Right renal cortex interstitium (tissue), 3 donors: ENCODE results near the gene GFER. TPM values are rescaled to one million over a fixed set of nuclear protein-coding genes. Genes with fewer than 3 reads are reported as not detected.
A peak's percentile ranks its signal among the peaks of the same experiment; 100 is the strongest.

ENCODE experiments used
- DNase-seq, 3 donors: peaks; one replicate each; pipeline ENCODE4 v3.0.0-alpha.2; 2013; ENCODE audit warnings: low read depth in 3 of 3, low spot score in 2 of 3
- polyA plus RNA-seq, 3 donors: library from polyadenylated mRNA; unstranded; fragments of 120-200 nt; gene quantifications; one replicate each; pipeline ENCODE4 v1.2.1, GENCODE V29; 2013; ENCODE audit not compliant: insufficient read length in 3 of 3

GFER gene
- polyA plus RNA-seq, 3 donors, result 20.5 to 22.0 (median 21.1) TPM

DNA sequence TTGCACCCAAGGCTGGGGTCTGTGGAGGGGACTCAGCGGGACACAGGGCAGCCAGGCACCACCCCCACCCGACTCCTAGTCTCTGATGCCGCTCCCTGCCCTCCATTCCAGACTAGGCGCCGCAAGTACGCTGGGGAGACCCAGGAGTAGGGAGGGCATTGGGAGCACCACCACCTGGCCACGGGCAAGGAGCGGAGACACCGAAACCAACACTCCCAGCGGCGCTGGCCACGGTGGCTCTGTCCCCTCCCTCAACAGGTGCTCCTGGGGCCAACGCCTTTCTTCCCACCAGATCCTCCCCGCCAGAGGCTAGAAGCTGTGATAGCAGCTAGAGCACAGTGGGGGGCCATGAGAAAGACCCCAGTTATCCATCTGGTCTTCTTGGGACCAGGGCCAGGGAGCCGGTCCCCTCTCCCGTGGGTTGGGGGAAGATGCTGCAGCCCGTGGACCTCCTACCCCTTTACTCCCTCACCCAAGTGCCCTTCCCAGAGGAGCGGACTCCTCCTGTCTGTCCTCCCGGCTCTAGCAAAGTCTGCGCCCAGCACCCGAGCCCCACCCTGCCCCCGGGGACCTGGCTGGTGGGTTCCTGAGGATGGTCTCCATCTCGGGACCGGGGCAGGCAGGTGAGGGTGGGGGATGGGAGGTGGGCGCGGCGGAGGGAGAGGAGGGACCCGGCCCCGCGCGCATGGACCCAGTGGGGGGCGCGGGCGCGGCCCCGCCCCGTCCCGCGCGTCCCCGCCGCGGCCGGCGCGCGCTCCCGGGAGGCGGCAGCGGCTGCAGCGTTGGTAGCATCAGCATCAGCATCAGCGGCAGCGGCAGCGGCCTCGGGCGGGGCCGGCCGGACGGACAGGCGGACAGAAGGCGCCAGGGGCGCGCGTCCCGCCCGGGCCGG lies 5.5 kb downstream of the GFER start, which contains the start of gene SYNGR3:
TSS of gene SYNGR3 (plus strand) at position 762 of the 892 bp plus-strand sequence. CDS start 133 bp downstream, outside the sequence.
- no peak for DNase-seq

DNA sequence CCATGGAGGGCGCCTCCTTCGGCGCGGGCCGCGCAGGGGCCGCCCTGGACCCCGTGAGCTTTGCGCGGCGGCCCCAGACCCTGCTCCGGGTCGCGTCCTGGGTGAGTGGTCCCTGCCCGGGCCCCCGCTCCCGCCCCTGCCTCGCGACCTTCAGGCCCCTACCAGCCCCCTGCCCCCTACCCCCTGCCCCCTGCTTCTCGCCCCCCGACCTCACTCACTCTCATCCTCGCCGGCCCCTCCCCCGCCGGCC lies 6.0 kb downstream of the GFER start:
- DNase-seq, result no peak

DNA sequence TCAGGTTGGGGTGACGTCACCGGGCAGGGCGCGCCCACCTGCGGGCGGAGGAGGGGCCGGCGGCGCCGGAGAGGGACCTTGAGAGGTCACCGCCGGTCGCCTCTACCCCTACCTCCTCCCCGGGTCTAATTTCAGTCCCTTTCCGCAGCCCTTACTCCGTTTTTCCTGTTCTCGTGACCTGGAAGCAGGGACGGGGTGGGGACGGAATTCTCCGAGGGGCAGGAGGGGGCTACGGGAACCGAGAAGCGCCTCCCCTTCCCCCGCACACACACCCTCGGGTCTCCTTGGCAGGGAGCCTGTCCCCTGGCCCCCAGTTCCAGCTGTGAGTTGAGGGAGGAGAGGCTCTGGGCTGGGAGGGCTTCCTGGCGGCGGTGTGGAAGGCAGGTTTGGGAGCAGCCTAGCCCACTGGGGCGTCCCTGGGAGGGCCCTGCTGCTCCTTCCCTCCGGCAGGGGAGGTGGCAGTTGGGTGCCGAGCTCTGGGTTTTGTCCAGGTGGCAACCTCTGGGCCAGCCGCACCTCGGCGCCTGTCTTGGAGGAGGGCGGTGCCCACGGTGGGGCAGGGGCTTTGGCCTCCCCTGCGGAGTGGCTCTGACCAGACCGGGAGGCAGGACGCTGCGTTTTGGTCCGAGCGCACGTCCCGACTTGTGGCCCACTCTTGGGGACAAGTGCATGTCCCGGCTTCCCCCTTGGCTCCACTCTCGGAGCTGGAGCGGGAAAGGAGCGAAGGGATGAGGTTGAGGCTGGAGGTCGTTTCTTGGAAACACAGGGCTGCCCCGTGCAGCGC lies 6.5 kb downstream of the GFER start:
- DNase-seq, result no peak

DNA sequence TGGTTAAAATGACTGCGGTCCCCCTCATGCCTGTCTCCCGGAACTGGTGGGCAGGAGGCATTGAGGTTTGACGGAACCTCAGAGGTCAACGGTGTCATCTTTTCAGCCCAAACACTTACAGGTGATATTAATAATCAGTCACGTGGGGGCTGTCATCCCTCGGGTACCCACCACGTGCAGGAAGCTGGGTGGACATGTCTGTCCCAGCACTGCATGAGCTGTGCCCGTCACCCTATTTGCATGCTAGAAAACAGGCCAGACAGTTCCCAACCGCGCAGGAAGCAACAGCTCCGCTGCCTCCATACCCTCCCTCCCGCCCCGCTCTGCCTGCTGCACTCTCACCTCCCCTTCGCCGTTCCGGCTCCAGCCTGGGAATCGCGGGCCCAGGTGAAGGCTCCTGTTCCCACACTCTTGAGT lies 7.2 kb downstream of the GFER start:
- no peak for DNase-seq

DNA sequence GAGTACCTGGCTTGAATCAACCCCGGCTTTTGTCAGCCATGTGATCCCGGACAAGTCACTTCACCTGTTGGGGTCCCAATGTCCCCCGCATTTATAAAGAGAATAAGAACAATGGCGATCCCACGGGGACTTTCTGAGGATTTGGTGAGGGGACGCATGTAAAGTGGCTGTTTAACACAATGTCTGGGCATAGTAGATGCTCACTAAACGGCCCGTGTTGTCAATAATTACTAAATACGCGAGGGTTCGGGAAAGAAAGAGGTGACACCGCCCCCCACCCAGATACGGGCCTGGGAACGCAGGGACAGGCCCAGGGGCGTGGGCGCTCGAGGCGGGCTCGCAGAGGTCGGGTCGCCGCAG lies 7.6 kb downstream of the GFER start:
- no peak for DNase-seq

DNA sequence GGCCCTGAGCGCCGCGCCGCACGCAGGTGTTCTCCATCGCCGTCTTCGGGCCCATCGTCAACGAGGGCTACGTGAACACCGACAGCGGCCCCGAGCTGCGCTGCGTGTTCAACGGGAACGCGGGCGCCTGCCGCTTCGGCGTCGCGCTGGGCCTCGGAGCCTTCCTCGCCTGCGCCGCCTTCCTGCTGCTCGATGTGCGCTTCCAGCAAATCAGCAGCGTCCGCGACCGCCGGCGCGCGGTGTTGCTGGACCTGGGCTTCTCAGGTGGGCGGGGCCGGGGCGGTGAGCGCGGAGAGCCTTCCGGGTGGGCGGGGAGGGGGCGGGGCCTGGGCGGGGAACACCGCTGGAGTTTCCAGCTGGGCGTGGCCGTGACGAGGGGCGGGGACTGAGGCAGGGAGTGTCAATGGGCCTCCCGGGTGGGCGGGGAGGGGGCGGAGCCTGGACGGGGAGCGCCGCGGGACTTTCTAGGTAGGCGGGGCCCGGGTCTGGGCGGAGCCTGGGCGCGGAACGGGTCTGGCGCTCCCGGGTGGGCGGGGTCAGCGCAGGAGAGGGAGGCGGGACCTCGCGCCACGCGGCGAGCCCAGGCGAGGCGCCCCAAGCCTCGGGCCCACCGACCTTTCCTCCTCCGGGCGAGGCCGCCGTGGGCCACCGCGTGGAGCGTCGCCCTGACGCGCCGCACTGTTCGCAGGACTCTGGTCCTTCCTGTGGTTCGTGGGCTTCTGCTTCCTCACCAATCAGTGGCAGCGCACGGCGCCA lies 8.1 kb downstream of the GFER start:
- peak in 1 of 3 donors; percentile 64 for DNase-seq

DNA sequence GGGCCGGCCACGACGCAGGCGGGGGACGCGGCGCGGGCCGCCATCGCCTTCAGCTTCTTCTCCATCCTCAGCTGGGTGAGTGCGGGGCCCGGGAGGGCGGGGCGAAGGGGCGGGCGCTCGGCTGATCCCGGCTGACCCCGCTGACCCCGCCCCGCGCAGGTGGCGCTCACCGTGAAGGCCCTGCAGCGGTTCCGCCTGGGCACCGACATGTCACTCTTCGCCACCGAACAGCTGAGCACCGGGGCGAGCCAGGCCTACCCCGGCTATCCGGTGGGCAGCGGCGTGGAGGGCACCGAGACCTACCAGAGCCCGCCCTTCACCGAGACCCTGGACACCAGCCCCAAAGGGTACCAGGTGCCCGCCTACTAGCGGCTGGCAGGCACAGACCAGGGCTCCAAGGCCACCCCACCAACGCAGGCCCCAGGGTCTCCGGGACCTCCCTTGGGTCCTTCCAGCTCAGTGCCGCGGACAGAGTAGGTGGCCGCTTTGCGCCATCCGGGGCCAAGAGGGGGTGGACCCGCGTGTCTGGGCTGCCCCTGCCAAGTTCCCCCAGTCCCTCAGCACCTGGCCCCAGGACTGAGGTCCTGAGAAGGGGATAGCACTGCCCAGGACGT lies 8.8 kb downstream of the GFER start:
- no peak for DNase-seq

DNA sequence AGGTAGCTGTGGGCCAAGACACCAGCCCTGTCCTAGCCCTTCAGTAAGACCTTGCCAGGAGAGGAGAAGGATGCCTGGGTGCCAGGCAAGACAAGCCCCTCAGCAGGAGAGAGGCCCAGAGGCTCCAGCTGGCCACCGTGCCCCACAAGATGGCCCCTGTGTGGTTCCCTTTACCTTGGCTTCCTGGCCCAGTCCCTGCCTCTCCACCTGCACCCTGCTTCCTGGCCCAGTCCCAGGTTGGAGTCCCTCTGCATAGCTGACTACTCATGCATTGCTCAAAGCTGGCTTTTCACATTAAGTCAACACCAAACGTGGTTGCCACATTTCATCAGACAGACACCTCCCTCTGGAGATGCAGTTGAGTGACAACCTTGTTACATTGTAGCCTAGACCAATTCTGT lies 9.7 kb downstream of the GFER start:
- no peak for DNase-seq

DNA sequence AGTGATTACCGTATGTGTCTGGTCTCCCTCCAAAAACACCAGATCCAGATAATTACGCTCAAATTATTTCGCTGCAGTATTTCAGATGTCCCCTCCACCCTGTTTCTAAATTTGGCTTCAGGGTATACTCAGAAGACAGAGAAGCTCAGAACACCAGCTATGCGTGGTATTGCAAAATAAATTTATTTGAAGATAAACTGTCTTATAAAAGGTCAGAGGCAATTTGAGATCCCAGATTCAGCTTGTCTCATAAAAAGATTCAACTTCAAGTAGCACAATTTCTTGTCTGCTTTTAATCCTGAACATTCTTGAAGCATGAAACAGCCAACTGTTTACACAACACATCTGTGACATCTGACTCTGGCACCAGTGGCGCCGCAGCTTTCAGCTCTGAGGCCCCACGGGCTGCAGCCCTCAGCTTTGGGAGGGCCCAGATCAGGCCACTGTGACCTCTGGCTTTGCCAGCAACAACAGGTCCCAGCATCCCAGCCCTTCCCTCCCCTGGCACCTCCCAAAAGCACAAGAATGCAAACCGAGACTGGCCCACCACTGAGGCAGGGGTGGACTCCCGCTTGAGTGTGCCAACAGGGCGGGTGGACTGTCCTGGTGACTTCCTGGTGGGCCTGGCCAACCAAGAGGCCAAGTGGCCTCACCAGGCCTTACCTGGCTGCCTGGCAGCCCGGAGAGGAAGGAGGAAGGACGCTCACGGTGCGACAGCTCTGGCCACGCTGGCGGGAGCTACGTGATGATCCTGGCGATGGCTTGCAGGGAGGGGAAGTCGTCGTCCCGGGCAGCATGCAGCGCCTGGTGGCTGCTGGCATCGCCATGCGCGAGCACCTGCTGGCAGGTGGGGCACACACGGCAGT lies 13.7 kb downstream of the GFER start:
- no peak for DNase-seq

DNA sequence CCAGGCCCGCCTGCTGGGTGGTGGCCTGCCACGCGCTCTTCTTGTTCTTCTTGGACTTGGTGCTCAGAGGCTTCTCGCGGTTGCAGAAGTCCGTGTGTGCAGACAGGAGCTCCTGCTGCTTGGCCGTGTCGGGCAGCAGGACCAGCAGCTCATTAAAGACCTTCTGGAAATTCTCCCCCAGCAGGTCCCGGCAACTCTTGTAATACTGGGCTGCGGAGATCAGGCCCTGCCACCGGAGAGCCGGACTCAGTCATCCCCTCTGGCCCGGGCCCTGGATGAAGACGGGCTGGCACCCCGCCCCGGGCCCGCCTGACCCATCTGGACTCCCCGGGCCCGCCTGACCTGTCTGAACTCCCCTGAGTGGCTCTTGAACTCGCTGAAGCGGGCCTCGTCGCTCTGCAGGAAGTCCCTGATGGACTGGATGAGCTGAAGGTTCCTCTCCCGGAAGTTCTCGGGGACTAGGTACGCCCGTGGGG lies 14.4 kb downstream of the GFER start:
- DNase-seq, result no peak

DNA sequence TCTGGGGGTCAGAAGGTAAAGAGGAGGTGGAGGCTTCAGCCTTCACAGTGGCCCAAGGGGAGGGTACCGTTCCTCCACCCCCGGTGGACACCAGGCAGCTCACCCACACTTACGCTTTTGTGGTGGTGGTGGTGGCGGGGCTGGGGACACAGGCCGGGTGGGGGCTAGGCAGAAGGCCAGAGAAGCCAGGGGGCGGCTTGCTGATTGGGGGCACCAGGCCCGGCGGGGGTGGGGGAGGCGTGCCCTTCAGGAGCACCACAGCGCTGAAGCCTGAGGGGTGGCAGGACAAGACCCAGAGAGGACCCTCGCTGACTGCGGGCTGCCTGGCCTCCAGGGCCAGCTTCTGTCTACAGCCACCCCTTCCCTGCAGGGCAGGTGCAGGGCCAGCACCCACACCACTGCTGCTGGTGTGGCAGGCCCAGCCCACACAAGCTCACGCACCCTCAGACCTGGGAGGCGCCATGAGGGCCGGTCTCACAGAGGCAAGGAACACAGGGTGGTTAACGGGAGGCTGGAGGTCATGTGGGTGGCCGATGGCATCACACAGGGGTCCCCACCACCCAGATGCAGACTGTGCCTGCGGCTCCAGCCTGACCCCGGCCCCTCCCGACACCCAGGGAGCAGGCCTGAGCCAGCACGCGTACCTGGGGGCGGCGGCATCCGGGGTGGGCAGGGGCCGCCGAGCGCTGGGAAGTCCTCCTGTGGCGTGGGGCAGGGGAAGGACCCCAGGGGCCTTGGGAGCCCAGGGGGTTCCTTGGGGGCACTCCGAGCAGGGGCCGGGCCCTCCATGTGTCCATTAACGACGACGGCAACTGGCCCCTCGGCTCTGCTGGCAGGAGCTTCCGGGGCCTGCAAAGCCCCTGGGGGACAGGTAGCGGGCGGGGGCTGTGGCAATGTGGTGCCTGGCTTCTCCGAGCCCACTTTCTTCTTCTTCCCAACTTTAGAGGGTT lies 15.1 kb downstream of the GFER start:
- no peak for DNase-seq

DNA sequence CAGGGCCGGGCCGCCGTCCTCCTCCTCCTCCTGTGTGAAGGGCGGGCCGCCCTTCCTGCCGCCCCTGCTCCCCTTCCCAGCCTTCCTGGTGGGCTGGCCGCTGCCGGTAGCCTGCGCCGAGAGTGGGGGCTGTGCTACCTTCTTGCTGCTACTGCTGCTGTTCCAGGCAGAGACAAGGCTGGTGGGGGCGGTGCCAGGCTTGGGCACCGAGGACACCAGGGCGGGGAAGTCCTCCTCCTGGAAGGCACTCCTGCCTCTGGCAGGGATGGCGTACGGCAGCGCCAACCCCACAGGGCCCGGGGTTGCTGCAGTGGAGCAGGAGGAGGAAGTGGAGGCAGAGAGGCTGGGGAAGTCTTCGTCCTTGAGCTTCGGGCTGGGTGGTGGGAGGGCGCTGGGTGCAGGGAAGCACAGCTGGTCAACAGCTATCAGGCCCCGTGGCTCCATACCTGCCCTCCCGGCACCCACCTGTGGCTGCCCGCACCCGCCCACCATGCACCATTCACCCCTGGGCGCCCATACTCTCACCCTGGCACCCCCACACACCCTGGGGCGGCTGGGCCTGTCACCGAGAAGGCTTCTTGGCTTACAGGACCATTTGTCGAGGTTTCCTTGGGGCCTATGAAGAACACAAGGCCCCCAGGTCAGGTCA lies 16.0 kb downstream of the GFER start:
- DNase-seq, result no peak

DNA sequence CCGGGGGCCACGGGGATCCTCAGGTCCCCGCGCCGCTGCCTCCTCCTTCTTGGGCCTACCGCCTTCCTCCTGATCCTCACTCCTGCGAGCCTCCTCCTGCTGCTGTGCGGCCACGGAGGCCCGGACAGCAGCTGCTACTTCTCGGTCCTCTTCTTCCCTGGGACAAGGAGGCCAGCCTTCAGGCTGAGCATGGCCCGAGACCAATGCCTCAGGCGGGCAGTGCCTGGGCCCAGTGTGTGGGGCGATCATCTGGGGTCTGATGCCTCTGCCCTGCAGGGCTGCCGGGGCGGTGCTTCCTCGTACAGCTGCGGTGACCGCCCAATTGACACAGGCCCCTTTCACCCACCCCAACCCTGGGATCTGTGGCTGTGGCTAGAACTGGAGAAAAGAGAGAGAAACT lies 17.0 kb downstream of the GFER start:
- no peak for DNase-seq

DNA sequence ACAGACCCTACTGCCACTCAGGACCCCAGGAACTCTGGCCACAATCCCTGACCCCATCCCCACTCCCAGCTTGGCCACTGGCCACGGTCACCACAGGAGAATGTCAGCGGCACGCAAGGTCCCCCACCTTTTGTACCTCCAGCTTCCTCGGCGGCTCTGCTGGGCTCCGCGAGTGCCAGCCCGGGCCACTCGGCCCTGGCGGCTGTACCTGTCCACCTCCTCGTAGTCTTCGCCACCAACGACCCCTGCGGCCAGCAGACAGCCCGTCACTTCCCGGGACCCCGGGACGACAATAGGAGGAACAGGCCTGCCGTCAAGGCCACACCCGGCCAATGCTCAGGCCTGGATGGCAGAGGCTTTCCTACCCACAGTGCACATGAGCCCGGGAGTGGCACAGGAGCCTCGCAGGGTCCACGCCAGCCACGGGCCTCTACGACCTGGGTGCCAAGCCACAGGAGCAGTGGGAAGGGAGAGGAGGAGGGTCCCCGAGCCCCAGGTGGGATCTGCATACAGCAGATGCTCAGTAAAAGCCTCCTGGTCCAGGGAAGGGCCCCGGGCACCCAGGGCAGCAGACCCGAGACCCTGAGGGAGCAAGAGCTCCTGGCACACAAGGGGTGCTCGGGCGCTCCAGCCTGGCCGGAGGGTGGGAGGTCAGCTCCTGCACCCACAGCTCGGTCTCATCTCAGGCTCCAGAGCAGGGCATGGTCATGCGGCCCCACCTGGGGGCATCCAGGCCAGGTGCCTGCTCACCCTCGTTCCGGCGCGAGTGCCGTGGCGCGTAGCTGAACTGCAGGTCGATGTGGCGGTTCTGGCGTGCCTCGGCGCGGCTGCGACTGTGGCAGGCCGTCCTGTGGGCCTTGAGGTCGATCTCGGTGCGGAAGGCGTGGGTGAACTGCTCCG lies 17.7 kb downstream of the GFER start:
- DNase-seq, result no peak

DNA sequence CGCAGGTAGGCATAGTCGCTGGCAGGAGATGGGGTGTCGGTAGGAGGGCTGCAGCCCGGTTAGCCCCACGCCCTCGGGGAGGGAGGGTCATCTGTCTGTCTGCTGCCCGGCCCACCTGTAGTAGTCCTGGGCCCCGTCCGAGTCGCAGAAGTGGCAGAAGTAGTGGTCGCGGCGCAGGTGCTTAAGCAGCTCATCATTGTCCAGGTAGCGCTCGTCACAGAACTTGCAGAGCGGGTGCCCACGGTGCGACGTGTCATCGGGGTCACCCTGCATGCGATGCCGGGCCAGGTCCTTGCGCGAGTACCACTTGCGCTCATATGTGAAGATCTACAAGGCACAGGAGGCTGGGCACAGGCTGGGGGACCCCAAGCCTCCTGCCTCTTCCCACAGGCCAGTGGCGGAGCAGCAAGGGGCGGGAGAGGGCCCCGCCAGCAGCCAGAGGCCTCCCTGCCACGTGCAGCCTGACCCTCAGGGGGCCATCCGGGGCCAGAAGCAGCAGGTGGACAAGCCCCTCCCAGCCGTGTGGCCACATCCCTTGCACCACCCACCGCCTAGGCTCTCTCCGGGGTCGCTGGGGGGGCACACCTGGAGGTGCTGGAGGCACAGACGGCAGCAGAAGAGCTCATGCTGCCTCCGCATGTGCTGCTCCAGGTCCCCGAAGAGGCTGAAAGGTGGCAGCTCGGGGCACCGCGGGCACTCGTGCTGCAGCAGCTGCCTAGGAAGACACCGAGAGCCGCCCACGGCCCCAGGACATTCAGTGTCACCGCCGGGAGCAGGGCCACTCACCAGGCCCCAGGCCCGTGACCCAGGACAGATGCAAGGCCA lies 18.6 kb downstream of the GFER start:
- DNase-seq, result no peak

DNA sequence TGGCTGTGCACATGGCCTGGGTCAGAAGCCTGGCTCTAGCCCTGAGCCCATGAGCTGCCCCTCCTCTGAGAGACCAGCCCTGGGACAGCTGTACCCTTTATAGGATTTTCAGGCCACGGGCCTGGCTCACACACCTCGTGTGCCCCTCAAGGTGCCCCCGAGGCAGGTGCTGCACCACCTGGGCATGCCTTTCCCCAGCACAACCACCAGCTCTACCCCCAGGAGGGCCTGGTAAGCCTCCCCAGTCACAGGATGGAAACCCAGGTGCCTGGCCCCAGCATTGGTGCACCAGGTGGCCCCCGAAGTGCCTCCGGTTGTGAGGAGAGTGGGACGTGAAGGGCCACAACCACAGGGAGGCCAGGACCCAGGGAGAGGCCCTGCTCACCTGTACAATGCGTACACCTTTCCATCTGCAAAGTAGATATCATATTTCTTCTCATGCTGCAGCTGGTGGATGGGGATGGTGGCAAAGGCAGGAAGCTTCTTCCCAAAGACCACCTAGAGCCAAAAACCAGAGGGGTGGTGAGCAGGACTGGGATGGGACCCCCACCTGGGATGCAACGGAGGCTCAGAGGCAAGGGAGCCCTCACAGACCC lies 19.3 kb downstream of the GFER start:
- DNase-seq, result no peak
